ENCODE data around the gene RNF103. TPM values are rescaled to one million over a fixed set of nuclear protein-coding genes. Genes with fewer than 3 reads are reported as not detected.

RNF103 gene
- total and polyA plus RNA-seq, 8 donors = 17.4 to 28.4 (median 21.8) TPM

GRCh38 chr2:86661333-86661732 lies 37.7 kb upstream of the RNF103 start:
- TF ChIP-seq CTCF (IDR thresholded peaks at IDR 0.05) = no peak
- Histone ChIP-seq H3K27me3 (no peaks in the 10 kb centered on the region), H3K4me3 (no peak overlapping the region), H3K36me3 (no peaks in the 10 kb centered on the region), H3K4me1 (no peaks in the 10 kb centered on the region), H3K27ac (no peak overlapping the region), H3K9me3 (no peaks in the 10 kb centered on the region)
- intact Hi-C loops (cut with DNase I) = no loop called here
- FAIRE-seq = no peak
- WGBS, 2 donors = 96% methylated on average over 3 of the region's 3 CpGs
- no peak for ATAC-seq
- DNase-seq = no peak

GRCh38 chr2:86650188-86650587 lies 26.5 kb upstream of the RNF103 start:
- DNase-seq = no peak
- peaks cover 0 to 11% (median 0%) of the 10 kb centered on the region in 3 donors for H3K4me1 ChIP-seq
- no peak overlapping the region for H3K4me3 ChIP-seq
- no peak for TF ChIP-seq CTCF (IDR thresholded peaks at IDR 0.05)
- H3K27ac ChIP-seq = no peak overlapping the region
- no peak for FAIRE-seq
- ATAC-seq = no peak
- H3K9me3 ChIP-seq = no peaks in the 10 kb centered on the region
- intact Hi-C loops (cut with DNase I) = no loop called here
- H3K27me3 ChIP-seq = no peaks in the 10 kb centered on the region
- H3K36me3 ChIP-seq = no peaks in the 10 kb centered on the region

DNA sequence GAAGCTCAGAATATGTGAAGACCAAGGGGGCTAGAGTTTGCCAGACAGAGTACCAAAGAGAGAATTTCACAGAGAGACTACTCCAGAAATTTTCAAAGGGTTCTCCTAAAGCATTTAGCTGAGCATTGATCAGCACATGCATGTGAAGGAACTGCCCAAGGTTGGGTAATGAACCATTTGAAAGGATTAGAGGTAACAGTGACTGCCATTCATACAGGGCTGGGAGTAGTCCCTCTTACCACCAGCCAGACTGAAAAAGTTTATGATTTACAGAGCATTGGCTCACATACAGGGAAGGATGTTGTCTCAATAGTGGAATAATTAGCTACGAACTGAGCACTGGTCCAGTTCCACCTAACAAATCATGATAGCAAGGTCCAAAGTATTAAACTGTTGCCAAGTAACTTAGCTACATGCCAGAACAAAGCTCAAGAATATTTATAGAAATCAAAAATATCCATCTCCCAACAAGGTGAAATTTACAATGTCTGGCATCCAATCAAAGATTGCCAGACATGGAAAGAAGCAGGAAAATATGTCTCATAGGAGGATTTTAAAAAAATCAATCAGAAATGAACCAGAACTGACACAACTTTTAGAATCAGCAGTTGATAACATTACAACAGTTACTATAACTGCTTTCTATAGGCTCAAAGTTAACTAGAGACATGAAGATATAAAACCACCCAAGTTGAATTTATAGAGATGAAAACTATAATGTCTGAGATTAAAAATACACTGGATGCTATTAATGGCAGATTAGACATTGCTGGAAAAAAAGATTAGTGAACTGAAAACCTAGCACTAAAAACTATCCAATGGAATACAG lies 25.7 kb upstream of the RNF103 start:
- 12 to 21% methylated on average over 1 of the region's 1 CpG for WGBS, 2 donors
- Histone ChIP-seq H3K9me3 (no peaks in the 10 kb centered on the region), H3K4me3 (no peak overlapping the region), H3K27me3 (no peaks in the 10 kb centered on the region), H3K27ac (peak overlapping the region in 2 of 4 donors; percentile 50 to 70), H3K36me3 (no peaks in the 10 kb centered on the region), H3K4me1 (peaks cover 0 to 11% (median 0%) of the 10 kb centered on the region in 3 donors)
- peak in 1 of 6 donors; percentile 25 for DNase-seq
- TF ChIP-seq CTCF (IDR thresholded peaks at IDR 0.05) = no peak
- intact Hi-C loops (cut with DNase I) = no loop called here
- peak; percentile 99 for ATAC-seq
- FAIRE-seq = peak; percentile 83

DNA sequence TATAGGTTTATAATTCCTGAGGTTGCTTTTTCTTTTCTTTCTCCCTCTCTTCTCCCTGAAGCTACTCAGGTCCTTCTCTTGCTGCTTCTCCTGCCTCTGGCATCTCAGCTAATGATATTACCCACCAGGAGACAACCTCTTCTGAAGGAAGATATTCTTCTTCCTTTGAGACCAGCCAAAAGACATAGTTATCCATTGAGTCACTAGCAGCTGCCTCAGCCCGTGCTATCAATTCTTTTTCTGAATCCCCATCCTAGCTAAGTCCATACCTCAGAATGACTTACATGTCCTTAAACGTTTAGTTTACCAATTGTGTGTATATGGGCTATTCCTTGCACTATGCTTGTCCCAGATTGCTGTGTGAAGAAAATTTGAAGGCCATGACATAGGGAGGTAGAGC lies 25.0 kb upstream of the RNF103 start:
- Histone ChIP-seq H3K4me3 (no peak overlapping the region), H3K27me3 (no peaks in the 10 kb centered on the region), H3K36me3 (no peaks in the 10 kb centered on the region), H3K9me3 (no peaks in the 10 kb centered on the region), H3K4me1 (peaks cover 0 to 11% (median 0%) of the 10 kb centered on the region in 3 donors), H3K27ac (peak overlapping the region in 2 of 4 donors; percentile 50 to 70)
- DNase-seq (no peak), ATAC-seq (no peak), FAIRE-seq (no peak)
- TF ChIP-seq CTCF (IDR thresholded peaks at IDR 0.05) = no peak
- intact Hi-C loops (cut with DNase I) = no loop called here
- WGBS, 2 donors = 69 to 73% methylated on average over 2 of the region's 2 CpGs

GRCh38 chr2:86646865-86647264 lies 23.2 kb upstream of the RNF103 start:
- ATAC-seq = no peak
- no peak for TF ChIP-seq CTCF (IDR thresholded peaks at IDR 0.05)
- Histone ChIP-seq H3K9me3 (no peaks in the 10 kb centered on the region), H3K36me3 (no peaks in the 10 kb centered on the region), H3K4me3 (no peak overlapping the region), H3K4me1 (peaks cover 0 to 11% (median 0%) of the 10 kb centered on the region in 3 donors), H3K27me3 (no peaks in the 10 kb centered on the region), H3K27ac (no peak overlapping the region)
- DNase-seq = no peak
- intact Hi-C loops (cut with DNase I) = no loop called here
- no peak for FAIRE-seq
- 94 to 96% methylated on average over 1 of the region's 1 CpG for WGBS, 2 donors
